Lower leg skin (tissue), 3 donors: ENCODE results near the gene SIK2.

ENCODE experiments used
- CTCF ChIP-seq, 3 donors: fragments of 450-650 bp; IDR thresholded peaks; one replicate each; pipeline ENCODE4 v1.5.1; 2016; ENCODE audit warnings: antibody characterized with exemption in 3 of 3, mild to moderate bottlenecking in 3 of 3, moderate library complexity in 2 of 3
- POLR2A ChIP-seq, 2 donors: fragments of 450-650 bp; IDR thresholded peaks; one replicate each; pipeline ENCODE4 v1.6.1; 2016 to 2017; ENCODE audit warnings: antibody characterized with exemption in 2 of 2, mild to moderate bottlenecking in 1 of 2, moderate library complexity in 1 of 2

- no peak for TF ChIP-seq CTCF (IDR thresholded peaks at IDR 0.05)
- TF ChIP-seq POLR2A (IDR thresholded peaks at IDR 0.05), result no peak
Measured at GRCh38 chr11:111762981-111763643, 160.9 kb downstream of the SIK2 start.
